ENCODE measurements around the gene SPATA6.

SPATA6 gene

GRCh38 chr1:48414264-48414663 lies 57.7 kb downstream of the SPATA6 start:
- DNase-seq (ENCODE audit: extremely low read depth, low read depth) = no peak
- TF ChIP-seq, protein P1, sequence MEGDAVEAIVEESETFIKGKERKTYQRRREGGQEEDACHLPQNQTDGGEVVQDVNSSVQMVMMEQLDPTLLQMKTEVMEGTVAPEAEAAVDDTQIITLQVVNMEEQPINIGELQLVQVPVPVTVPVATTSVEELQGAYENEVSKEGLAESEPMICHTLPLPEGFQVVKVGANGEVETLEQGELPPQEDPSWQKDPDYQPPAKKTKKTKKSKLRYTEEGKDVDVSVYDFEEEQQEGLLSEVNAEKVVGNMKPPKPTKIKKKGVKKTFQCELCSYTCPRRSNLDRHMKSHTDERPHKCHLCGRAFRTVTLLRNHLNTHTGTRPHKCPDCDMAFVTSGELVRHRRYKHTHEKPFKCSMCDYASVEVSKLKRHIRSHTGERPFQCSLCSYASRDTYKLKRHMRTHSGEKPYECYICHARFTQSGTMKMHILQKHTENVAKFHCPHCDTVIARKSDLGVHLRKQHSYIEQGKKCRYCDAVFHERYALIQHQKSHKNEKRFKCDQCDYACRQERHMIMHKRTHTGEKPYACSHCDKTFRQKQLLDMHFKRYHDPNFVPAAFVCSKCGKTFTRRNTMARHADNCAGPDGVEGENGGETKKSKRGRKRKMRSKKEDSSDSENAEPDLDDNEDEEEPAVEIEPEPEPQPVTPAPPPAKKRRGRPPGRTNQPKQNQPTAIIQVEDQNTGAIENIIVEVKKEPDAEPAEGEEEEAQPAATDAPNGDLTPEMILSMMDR (IDR thresholded peaks at IDR 0.05; ENCODE audit: low read depth, low read length) = no peak

- no peak for DNase-seq (ENCODE audit: extremely low read depth, low read depth)
Observed at GRCh38 chr1:48405940-48406339, 66.1 kb downstream of the SPATA6 start.

GRCh38 chr1:48405400-48405799 lies 66.6 kb downstream of the SPATA6 start:
- no peak for DNase-seq (ENCODE audit: extremely low read depth, low read depth)
- TF ChIP-seq, protein P1 (IDR thresholded peaks at IDR 0.05; ENCODE audit: low read depth, low read length) = no peak

More at GRCh38 chr1:48405940-48406339, 66.1 kb downstream of the SPATA6 start:
- TF ChIP-seq, protein P1 (IDR thresholded peaks at IDR 0.05; ENCODE audit: low read depth, low read length) = no peak

DNA sequence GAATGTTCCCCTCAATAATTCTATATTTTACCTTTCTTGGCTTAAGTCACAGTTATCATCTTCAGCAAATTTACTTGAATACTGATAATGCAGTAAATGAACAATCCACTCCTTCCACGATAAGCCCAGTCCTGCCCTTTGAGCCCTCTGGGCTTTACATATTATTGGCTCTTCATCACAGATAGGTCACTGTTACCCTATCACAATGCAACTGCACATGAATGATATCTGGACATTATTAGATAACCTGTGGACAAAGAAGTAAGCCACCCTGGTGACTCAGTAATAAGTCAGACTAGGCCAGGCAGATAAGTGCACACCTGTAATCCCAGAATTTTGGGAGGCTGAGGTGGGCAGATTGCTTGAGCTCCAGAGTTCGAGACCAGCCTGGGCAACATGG lies 69.4 kb downstream of the SPATA6 start:
- DNase-seq (ENCODE audit: extremely low read depth, low read depth) = no peak
- TF ChIP-seq, protein P1 (IDR thresholded peaks at IDR 0.05; ENCODE audit: low read depth, low read length) = no peak

DNA sequence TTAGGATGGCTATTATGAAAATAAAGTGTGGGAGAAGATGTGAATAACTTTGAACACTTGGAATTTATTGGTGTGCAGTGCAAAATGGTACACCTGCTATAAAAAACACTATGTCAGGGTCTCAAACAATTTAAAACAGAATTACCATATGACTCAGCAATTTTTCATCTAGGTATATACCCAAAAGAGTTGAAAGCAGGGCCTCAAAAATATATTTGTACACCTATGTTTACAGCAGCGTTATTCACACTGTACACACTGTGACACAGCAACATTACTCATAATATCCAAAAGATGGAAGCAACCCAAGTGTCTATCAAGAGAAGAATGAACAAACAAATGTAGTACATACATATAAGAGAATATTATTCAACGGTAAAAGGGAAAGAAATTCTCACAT lies 75.8 kb downstream of the SPATA6 start:
- TF ChIP-seq, protein P1 (IDR thresholded peaks at IDR 0.05; ENCODE audit: low read depth, low read length) = no peak
- no peak for DNase-seq (ENCODE audit: extremely low read depth, low read depth)

GRCh38 chr1:48391926-48392325 lies 80.1 kb downstream of the SPATA6 start:
- no peak for DNase-seq (ENCODE audit: extremely low read depth, low read depth)
- TF ChIP-seq, protein P1 (IDR thresholded peaks at IDR 0.05; ENCODE audit: low read depth, low read length) = no peak

DNA sequence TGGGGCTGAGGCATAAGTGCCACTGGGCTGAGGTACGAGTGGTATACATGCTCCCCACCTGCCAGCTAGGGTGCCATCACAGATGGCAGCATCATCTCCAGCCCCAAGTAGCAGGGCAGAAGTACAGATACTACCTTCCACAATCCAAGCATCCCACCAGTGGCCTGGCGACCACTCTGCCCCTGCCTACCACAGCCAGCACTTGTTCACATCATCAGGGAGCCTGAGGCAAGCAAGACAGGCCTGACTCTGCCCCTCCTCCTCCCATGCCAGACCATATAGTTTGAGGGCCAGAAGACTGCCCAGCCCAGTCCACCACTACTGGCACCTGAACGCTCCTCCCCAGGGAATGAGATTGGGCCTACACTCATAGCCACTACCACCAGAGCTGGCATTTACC lies 84.6 kb downstream of the SPATA6 start:
- DNase-seq (ENCODE audit: extremely low read depth, low read depth) = no peak
- TF ChIP-seq, protein P1 (IDR thresholded peaks at IDR 0.05; ENCODE audit: low read depth, low read length) = no peak

Data from AG09319 (cell line).